ENCODE data around the gene PDIA2.
"Not testable (repeated sequence)": the region's sequence is repeated elsewhere in the genome, so short reads cannot be mapped to it uniquely, and the experiment has no call there.

PDIA2 gene

GRCh38 chr16:262121-262745 lies 20.7 kb upstream of the PDIA2 start:
- H3K27me3 ChIP-seq (ENCODE audit: control insufficient read depth in 1 of 2, insufficient read depth in 2 of 2, low read length in 2 of 2), result no peaks in the 10 kb centered on the region
- H3K9me3 ChIP-seq (ENCODE audit: control insufficient read depth in 1 of 2, low read length in 2 of 2), result no peaks in the 10 kb centered on the region
- H3K9ac ChIP-seq (ENCODE audit: low read depth in 1 of 2, low read length in 2 of 2), result no peak overlapping the region
- peaks cover 16 to 17% of the 10 kb centered on the region in 2 donors for H3K4me1 ChIP-seq (ENCODE audit: control insufficient read depth in 1 of 2, insufficient read depth in 2 of 2, low read length in 2 of 2)
- H3K27ac ChIP-seq (ENCODE audit: low read depth, low read length), result no peak overlapping the region
- H3K4me3 ChIP-seq (ENCODE audit: low read depth in 1 of 2, low read length in 2 of 2), result no peak overlapping the region
- H3K36me3 ChIP-seq (ENCODE audit: control insufficient read depth in 1 of 2, insufficient read depth in 2 of 2, low read length in 2 of 2), result peaks cover 25 to 66% of the 10 kb centered on the region in 2 donors

- Histone ChIP-seq H3K4me3 (ENCODE audit: low read depth in 1 of 2, low read length in 2 of 2) (no peak overlapping the region), H3K9ac (ENCODE audit: low read depth in 1 of 2, low read length in 2 of 2) (no peak overlapping the region), H3K27me3 (ENCODE audit: control insufficient read depth in 1 of 2, insufficient read depth in 2 of 2, low read length in 2 of 2) (no peaks in the 10 kb centered on the region), H3K27ac (ENCODE audit: low read depth, low read length) (no peak overlapping the region), H3K9me3 (ENCODE audit: control insufficient read depth in 1 of 2, low read length in 2 of 2) (no peaks in the 10 kb centered on the region), H3K4me1 (ENCODE audit: control insufficient read depth in 1 of 2, insufficient read depth in 2 of 2, low read length in 2 of 2) (peaks cover 26 to 28% of the 10 kb centered on the region in 2 donors), H3K36me3 (ENCODE audit: control insufficient read depth in 1 of 2, insufficient read depth in 2 of 2, low read length in 2 of 2) (peaks cover 25 to 66% of the 10 kb centered on the region in 2 donors)
Observed at GRCh38 chr16:263182-263774, 19.7 kb upstream of the PDIA2 start.

- Histone ChIP-seq H3K36me3 (ENCODE audit: control insufficient read depth in 1 of 2, insufficient read depth in 2 of 2, low read length in 2 of 2) (peaks cover 25 to 64% of the 10 kb centered on the region in 2 donors), H3K9me3 (ENCODE audit: control insufficient read depth in 1 of 2, low read length in 2 of 2) (no peaks in the 10 kb centered on the region), H3K27me3 (ENCODE audit: control insufficient read depth in 1 of 2, insufficient read depth in 2 of 2, low read length in 2 of 2) (no peaks in the 10 kb centered on the region), H3K4me1 (ENCODE audit: control insufficient read depth in 1 of 2, insufficient read depth in 2 of 2, low read length in 2 of 2) (peaks cover 28 to 30% of the 10 kb centered on the region in 2 donors), H3K4me3 (ENCODE audit: low read depth in 1 of 2, low read length in 2 of 2) (no peak overlapping the region), H3K27ac (ENCODE audit: low read depth, low read length) (no peak overlapping the region), H3K9ac (ENCODE audit: low read depth in 1 of 2, low read length in 2 of 2) (no peak overlapping the region)
Observed at GRCh38 chr16:263944-264343, 19.0 kb upstream of the PDIA2 start.

GRCh38 chr16:264440-264951 lies 18.5 kb upstream of the PDIA2 start:
- Histone ChIP-seq H3K27me3 (ENCODE audit: control insufficient read depth in 1 of 2, insufficient read depth in 2 of 2, low read length in 2 of 2) (no peaks in the 10 kb centered on the region), H3K36me3 (ENCODE audit: control insufficient read depth in 1 of 2, insufficient read depth in 2 of 2, low read length in 2 of 2) (peaks cover 25 to 59% of the 10 kb centered on the region in 2 donors), H3K9me3 (ENCODE audit: control insufficient read depth in 1 of 2, low read length in 2 of 2) (no peaks in the 10 kb centered on the region), H3K4me3 (ENCODE audit: low read depth in 1 of 2, low read length in 2 of 2) (no peak overlapping the region), H3K27ac (ENCODE audit: low read depth, low read length) (no peak overlapping the region), H3K4me1 (ENCODE audit: control insufficient read depth in 1 of 2, insufficient read depth in 2 of 2, low read length in 2 of 2) (peaks cover 28 to 30% of the 10 kb centered on the region in 2 donors), H3K9ac (ENCODE audit: low read depth in 1 of 2, low read length in 2 of 2) (no peak overlapping the region)

GRCh38 chr16:265002-265529 lies 17.9 kb upstream of the PDIA2 start:
- Histone ChIP-seq H3K27ac (ENCODE audit: low read depth, low read length) (no peak overlapping the region), H3K9ac (ENCODE audit: low read depth in 1 of 2, low read length in 2 of 2) (peak overlapping the region; percentile 8 to 57), H3K36me3 (ENCODE audit: control insufficient read depth in 1 of 2, insufficient read depth in 2 of 2, low read length in 2 of 2) (peaks cover 22 to 54% of the 10 kb centered on the region in 2 donors), H3K27me3 (ENCODE audit: control insufficient read depth in 1 of 2, insufficient read depth in 2 of 2, low read length in 2 of 2) (no peaks in the 10 kb centered on the region), H3K4me1 (ENCODE audit: control insufficient read depth in 1 of 2, insufficient read depth in 2 of 2, low read length in 2 of 2) (peaks cover 28 to 30% of the 10 kb centered on the region in 2 donors), H3K9me3 (ENCODE audit: control insufficient read depth in 1 of 2, low read length in 2 of 2) (no peaks in the 10 kb centered on the region), H3K4me3 (ENCODE audit: low read depth in 1 of 2, low read length in 2 of 2) (no peak overlapping the region)

GRCh38 chr16:265711-266110 lies 17.3 kb upstream of the PDIA2 start:
- Histone ChIP-seq H3K27me3 (ENCODE audit: control insufficient read depth in 1 of 2, insufficient read depth in 2 of 2, low read length in 2 of 2) (no peaks in the 10 kb centered on the region), H3K27ac (ENCODE audit: low read depth, low read length) (no peak overlapping the region), H3K4me3 (ENCODE audit: low read depth in 1 of 2, low read length in 2 of 2) (no peak overlapping the region), H3K4me1 (ENCODE audit: control insufficient read depth in 1 of 2, insufficient read depth in 2 of 2, low read length in 2 of 2) (peaks cover 28 to 30% of the 10 kb centered on the region in 2 donors), H3K9ac (ENCODE audit: low read depth in 1 of 2, low read length in 2 of 2) (peak overlapping the region; percentile 8 to 57), H3K36me3 (ENCODE audit: control insufficient read depth in 1 of 2, insufficient read depth in 2 of 2, low read length in 2 of 2) (peaks cover 19 to 47% of the 10 kb centered on the region in 2 donors), H3K9me3 (ENCODE audit: control insufficient read depth in 1 of 2, low read length in 2 of 2) (no peaks in the 10 kb centered on the region)

GRCh38 chr16:266258-267164 lies 16.5 kb upstream of the PDIA2 start:
- no peaks in the 10 kb centered on the region for H3K9me3 ChIP-seq (ENCODE audit: control insufficient read depth in 1 of 2, low read length in 2 of 2)
- no peak overlapping the region for H3K4me3 ChIP-seq (ENCODE audit: low read depth in 1 of 2, low read length in 2 of 2)
- no peaks in the 10 kb centered on the region for H3K27me3 ChIP-seq (ENCODE audit: control insufficient read depth in 1 of 2, insufficient read depth in 2 of 2, low read length in 2 of 2)
- peak overlapping the region in 1 of 2 donors; percentile 57 for H3K9ac ChIP-seq (ENCODE audit: low read depth in 1 of 2, low read length in 2 of 2)
- H3K27ac ChIP-seq (ENCODE audit: low read depth, low read length), result no peak overlapping the region
- H3K36me3 ChIP-seq (ENCODE audit: control insufficient read depth in 1 of 2, insufficient read depth in 2 of 2, low read length in 2 of 2), result peaks cover 15 to 39% of the 10 kb centered on the region in 2 donors
- peaks cover 28 to 30% of the 10 kb centered on the region in 2 donors for H3K4me1 ChIP-seq (ENCODE audit: control insufficient read depth in 1 of 2, insufficient read depth in 2 of 2, low read length in 2 of 2)

GRCh38 chr16:267562-267961 lies 15.4 kb upstream of the PDIA2 start:
- Histone ChIP-seq H3K4me3 (ENCODE audit: low read depth in 1 of 2, low read length in 2 of 2) (peak overlapping the region; percentile 38 to 72), H3K36me3 (ENCODE audit: control insufficient read depth in 1 of 2, insufficient read depth in 2 of 2, low read length in 2 of 2) (peaks cover 9 to 29% of the 10 kb centered on the region in 2 donors), H3K9ac (ENCODE audit: low read depth in 1 of 2, low read length in 2 of 2) (peak overlapping the region in 1 of 2 donors; percentile 44), H3K4me1 (ENCODE audit: control insufficient read depth in 1 of 2, insufficient read depth in 2 of 2, low read length in 2 of 2) (peaks cover 28 to 30% of the 10 kb centered on the region in 2 donors)
- H3K27ac ChIP-seq (ENCODE audit: low read depth, low read length); H3K27me3 ChIP-seq (ENCODE audit: control insufficient read depth in 1 of 2, insufficient read depth in 2 of 2, low read length in 2 of 2); H3K9me3 ChIP-seq (ENCODE audit: control insufficient read depth in 1 of 2, low read length in 2 of 2): not testable (repeated sequence)

GRCh38 chr16:268141-269053 lies 14.6 kb upstream of the PDIA2 start:
- Histone ChIP-seq H3K27me3 (ENCODE audit: control insufficient read depth in 1 of 2, insufficient read depth in 2 of 2, low read length in 2 of 2) (no peaks in the 10 kb centered on the region), H3K27ac (ENCODE audit: low read depth, low read length) (peak overlapping the region; percentile 67), H3K36me3 (ENCODE audit: control insufficient read depth in 1 of 2, insufficient read depth in 2 of 2, low read length in 2 of 2) (peaks cover 6 to 24% of the 10 kb centered on the region in 2 donors), H3K9ac (ENCODE audit: low read depth in 1 of 2, low read length in 2 of 2) (peak overlapping the region; percentile 55 to 66), H3K9me3 (ENCODE audit: control insufficient read depth in 1 of 2, low read length in 2 of 2) (no peaks in the 10 kb centered on the region), H3K4me1 (ENCODE audit: control insufficient read depth in 1 of 2, insufficient read depth in 2 of 2, low read length in 2 of 2) (peaks cover 28 to 30% of the 10 kb centered on the region in 2 donors), H3K4me3 (ENCODE audit: low read depth in 1 of 2, low read length in 2 of 2) (peak overlapping the region; percentile 38 to 72)
